Uterus (tissue), 4 donors: ENCODE measurements around the gene RALB. TPM values are rescaled to one million over a fixed set of nuclear protein-coding genes. Genes with fewer than 3 reads are reported as not detected.

Experiments
- DNase-seq, 2 donors: peaks; one replicate each; pipeline ENCODE4 v3.0.0-alpha.2; 2019 to 2020
- H3K27ac ChIP-seq, 2 donors: fragments of 200-600 bp; sonication (generic); 1 replicate in 1 of 2; 2 replicates in 1 of 2; pipeline ENCODE4 v1.5.1; 2016 to 2018
- H3K27me3 ChIP-seq, 2 donors: fragments of 200-600 bp; sonication (generic); one replicate each; pipeline ENCODE4 v1.5.1; 2018 to 2019; ENCODE audit warnings: control low read depth in 1 of 2
- H3K36me3 ChIP-seq, 2 donors: fragments of 200-600 bp; sonication (generic); one replicate each; pipeline ENCODE4 v1.5.1; 2019; ENCODE audit warnings: control low read depth in 1 of 2
- H3K4me1 ChIP-seq, 2 donors: fragments of 200-600 bp; sonication (generic); one replicate each; pipeline ENCODE4 v1.5.1; 2018 to 2019; ENCODE audit warnings: control low read depth in 1 of 2
- H3K4me3 ChIP-seq, 2 donors: fragments of 200-600 bp; sonication (generic); 1 replicate in 1 of 2; 2 replicates in 1 of 2; pipeline ENCODE4 v1.5.1; 2018 to 2019; ENCODE audit warnings: mild to moderate bottlenecking in 1 of 2
- H3K9me3 ChIP-seq, 2 donors: fragments of 200-600 bp; sonication (generic); one replicate each; pipeline ENCODE4 v1.5.1; 2019; ENCODE audit warnings: control low read depth in 1 of 2
- POLR2A ChIP-seq, 2 donors: fragments of 450-650 bp; IDR thresholded peaks; one replicate each; pipeline ENCODE4 v1.6.1; 2016; ENCODE audit warnings: antibody characterized with exemption in 2 of 2, mild to moderate bottlenecking in 1 of 2, moderate library complexity in 1 of 2
- intact Hi-C: fragments of 100-400 bp; cut with DNase I; formaldehyde crosslinking; loops from one replicate; pipeline ENCODE4 v1.15.1; 2023; ENCODE audit warnings: low total_unique reads
- total RNA-seq, 4 donors: library from RNA; depleted of rRNA in 3 of 4; stranded (reverse); fragments of >200 nt in 3 of 4; gene quantifications; one replicate each; pipeline versions ENCODE4 v1.1.0 to v1.2.4, GENCODE V29; 2014 to 2023
- TF ChIP-seq, protein P1 (sequence below), 4 experiments: fragments of 200-600 bp in 2 of 4; fragments of 450-650 bp in 2 of 4; sonication (generic) in 2 of 4; IDR thresholded peaks; one replicate each; pipeline ENCODE4 v1.5.1; 2016 to 2019; ENCODE audit warnings: antibody characterized with exemption in 4 of 4, mild to moderate bottlenecking in 2 of 4, moderate library complexity in 1 of 4
- donor health status: DM: yes; HTN: yes; CAD: no.

Gene RALB
- total RNA-seq, 4 donors from 2014 or later, result 54.1 to 96.7 (median 78.2) TPM

DNA sequence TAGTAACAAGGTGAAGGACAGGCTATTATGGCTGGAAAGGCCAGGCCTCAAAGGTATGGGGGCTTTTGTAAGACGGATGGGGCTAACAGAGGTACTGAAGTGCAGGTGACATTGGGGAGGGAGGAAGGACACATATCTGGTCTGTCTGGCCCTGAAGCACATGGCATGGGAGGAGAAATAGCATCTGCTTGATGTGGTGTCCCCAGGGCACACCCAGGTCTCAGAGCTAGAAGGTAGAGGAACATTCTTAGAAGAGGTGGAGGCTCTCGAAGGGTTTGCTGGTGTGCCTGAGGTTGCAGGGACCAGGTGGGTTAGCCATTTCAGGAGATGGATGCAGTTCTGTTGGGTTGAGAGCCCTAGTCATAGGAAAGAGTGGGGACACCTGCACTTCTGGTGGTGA lies 9.5 kb downstream of the RALB start:
- TF ChIP-seq, protein P1, sequence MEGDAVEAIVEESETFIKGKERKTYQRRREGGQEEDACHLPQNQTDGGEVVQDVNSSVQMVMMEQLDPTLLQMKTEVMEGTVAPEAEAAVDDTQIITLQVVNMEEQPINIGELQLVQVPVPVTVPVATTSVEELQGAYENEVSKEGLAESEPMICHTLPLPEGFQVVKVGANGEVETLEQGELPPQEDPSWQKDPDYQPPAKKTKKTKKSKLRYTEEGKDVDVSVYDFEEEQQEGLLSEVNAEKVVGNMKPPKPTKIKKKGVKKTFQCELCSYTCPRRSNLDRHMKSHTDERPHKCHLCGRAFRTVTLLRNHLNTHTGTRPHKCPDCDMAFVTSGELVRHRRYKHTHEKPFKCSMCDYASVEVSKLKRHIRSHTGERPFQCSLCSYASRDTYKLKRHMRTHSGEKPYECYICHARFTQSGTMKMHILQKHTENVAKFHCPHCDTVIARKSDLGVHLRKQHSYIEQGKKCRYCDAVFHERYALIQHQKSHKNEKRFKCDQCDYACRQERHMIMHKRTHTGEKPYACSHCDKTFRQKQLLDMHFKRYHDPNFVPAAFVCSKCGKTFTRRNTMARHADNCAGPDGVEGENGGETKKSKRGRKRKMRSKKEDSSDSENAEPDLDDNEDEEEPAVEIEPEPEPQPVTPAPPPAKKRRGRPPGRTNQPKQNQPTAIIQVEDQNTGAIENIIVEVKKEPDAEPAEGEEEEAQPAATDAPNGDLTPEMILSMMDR (IDR thresholded peaks at IDR 0.05), result no peak
- TF ChIP-seq POLR2A (IDR thresholded peaks at IDR 0.05), result no peak
- Histone ChIP-seq H3K27me3 (no peaks in the 10 kb centered on the region), H3K36me3 (no peaks in the 10 kb centered on the region), H3K9me3 (no peaks in the 10 kb centered on the region), H3K4me1 (no peaks in the 10 kb centered on the region), H3K27ac (no peak overlapping the region), H3K4me3 (no peak overlapping the region)
- intact Hi-C loops, result no loop called here
- no peak for DNase-seq

DNA sequence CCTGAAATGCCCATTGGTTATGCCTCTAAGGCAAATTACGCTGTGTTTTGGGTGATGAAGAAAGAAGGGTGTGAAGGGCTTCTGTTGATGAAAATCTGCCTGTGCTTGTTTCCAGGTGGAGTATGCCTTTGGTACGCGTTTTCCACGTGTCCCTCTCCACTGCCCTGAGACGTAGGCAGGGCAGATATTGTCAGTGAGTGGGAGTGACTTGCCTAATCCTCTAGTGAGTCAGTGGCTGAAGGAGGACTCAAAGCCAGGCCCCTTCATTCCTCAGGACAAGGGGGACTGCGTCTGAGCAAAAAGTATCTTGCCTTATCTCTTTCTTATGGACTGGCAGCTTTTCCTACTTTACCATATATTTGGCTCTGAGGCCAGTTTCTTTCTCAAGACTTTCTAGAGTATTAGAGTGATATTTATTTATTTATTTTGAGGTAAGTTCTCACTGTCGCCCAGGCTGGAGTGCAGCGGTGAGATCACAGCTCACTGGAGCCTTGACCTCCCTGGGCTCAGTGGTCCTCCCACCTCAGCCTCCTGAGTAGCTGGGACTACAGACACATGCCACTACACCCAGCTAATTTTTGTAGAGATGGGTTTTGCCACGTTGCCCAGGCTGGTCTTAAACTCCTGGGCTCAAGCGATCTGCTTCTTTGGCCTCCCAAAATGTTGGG lies 10.2 kb downstream of the RALB start:
- intact Hi-C loops, result no loop called here
- H3K4me1 ChIP-seq, result no peaks in the 10 kb centered on the region
- TF ChIP-seq, protein P1 (IDR thresholded peaks at IDR 0.05), result no peak
- no peak for TF ChIP-seq POLR2A (IDR thresholded peaks at IDR 0.05)
- no peaks in the 10 kb centered on the region for H3K27me3 ChIP-seq
- no peak overlapping the region for H3K4me3 ChIP-seq
- H3K9me3 ChIP-seq, result no peaks in the 10 kb centered on the region
- H3K36me3 ChIP-seq, result no peaks in the 10 kb centered on the region
- no peak overlapping the region for H3K27ac ChIP-seq
- DNase-seq, result no peak

DNA sequence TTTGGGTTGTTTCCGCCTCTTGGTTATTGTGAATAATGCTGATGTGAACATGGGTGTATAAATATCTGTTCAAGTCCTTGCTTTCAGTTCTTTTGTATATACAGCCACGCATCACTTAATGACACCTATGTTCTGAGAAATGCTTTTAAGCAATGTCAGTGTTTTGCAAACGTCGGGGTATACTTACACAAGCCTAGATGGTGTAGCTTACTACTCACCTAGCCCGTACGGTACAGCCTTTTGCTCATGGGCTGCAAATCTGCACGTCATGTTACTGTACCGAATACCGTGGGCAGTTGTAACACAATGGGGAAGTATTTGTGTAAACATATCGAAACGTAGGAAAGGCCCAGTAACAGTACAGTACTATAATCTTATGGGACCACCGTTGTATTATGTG lies 12.4 kb downstream of the RALB start:
- DNase-seq, result no peak
- H3K27me3 ChIP-seq, result no peaks in the 10 kb centered on the region
- TF ChIP-seq POLR2A (IDR thresholded peaks at IDR 0.05), result no peak
- TF ChIP-seq, protein P1 (IDR thresholded peaks at IDR 0.05), result no peak
- no peak overlapping the region for H3K4me3 ChIP-seq
- H3K4me1 ChIP-seq, result no peaks in the 10 kb centered on the region
- no peaks in the 10 kb centered on the region for H3K9me3 ChIP-seq
- H3K27ac ChIP-seq, result no peak overlapping the region
- H3K36me3 ChIP-seq, result no peaks in the 10 kb centered on the region
- intact Hi-C loops, result no loop called here

DNA sequence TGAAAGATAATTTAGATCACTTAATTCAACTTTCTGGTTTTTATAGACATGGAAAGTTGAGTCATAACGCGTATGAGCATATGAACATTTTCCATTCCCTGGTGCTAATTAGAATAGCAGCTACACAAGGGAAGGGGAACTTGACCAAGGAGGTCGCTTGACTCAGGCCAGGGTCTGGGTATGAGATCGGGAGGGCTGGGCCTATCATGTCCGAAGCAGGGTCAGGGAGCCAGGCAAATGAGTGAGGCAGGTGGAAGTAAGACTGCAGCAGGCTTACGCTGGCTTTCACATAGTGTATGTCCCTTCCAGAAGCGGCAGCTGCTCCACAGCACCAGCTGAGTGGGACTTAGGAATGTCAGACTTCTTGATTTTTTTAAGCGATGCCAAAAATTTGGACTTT lies 14.7 kb downstream of the RALB start:
- H3K9me3 ChIP-seq, result no peaks in the 10 kb centered on the region
- no peaks in the 10 kb centered on the region for H3K36me3 ChIP-seq
- H3K4me1 ChIP-seq, result no peaks in the 10 kb centered on the region
- intact Hi-C loops, result no loop called here
- no peak for TF ChIP-seq POLR2A (IDR thresholded peaks at IDR 0.05)
- TF ChIP-seq, protein P1 (IDR thresholded peaks at IDR 0.05), result no peak
- H3K4me3 ChIP-seq, result no peak overlapping the region
- no peaks in the 10 kb centered on the region for H3K27me3 ChIP-seq
- no peak overlapping the region for H3K27ac ChIP-seq
- DNase-seq, result no peak

DNA sequence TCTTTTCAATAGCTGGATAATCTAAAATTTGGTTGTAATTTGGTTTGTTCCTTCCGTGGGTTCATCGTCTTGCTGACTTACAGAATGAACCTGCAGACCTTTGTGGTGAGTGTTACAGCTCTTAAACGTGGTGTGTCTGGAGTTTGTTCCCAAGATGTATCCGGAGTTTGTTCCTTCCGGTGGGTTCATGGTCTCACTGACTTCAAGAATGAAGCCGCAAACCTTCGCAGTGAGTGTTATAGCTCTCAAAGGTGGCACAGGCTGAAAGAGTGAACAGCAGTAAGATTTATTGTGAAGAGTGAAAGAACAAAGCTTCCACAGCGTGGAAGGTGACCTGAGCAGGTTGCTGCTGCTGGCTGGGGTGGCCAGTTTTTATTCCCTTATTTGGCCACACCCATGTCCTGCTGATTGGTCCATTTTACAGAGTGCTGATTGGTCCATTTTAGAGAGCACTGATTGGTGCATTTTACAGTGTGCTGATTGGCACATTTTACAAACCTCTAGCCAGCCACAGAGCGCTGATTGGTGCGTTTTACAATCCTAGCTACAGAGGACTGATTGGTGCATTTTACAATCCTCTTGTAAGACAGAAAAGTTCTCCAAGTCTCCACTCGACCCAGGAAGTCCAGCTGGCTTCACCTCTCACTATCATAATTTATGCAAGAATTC lies 16.6 kb downstream of the RALB start:
- Histone ChIP-seq H3K9me3 (no peaks in the 10 kb centered on the region), H3K36me3 (no peaks in the 10 kb centered on the region), H3K27me3 (no peaks in the 10 kb centered on the region), H3K27ac (no peak overlapping the region), H3K4me3 (no peak overlapping the region), H3K4me1 (no peaks in the 10 kb centered on the region)
- no peak for TF ChIP-seq POLR2A (IDR thresholded peaks at IDR 0.05)
- TF ChIP-seq, protein P1 (IDR thresholded peaks at IDR 0.05), result no peak
- DNase-seq, result no peak
- intact Hi-C loops, result no loop called here
